IMR-90 (cell line): ENCODE data around the gene PLPP4. TPM values are rescaled to one million over a fixed set of nuclear protein-coding genes. Genes with fewer than 3 reads are reported as not detected.

Source experiments
- ATAC-seq: fragments of 200-7000 bp; cut with Tn5 transposase; 2 replicates; pipeline ENCODE4 v1.9.1; 2020; ENCODE audit warnings: low read depth, mild to moderate bottlenecking, moderate library complexity
- BruUV-seq: library from RNA; stranded (reverse); fragments of 400-500 nt; replicated peaks from 2 replicates; lab custom pipeline; 2021; lab: Mats Ljungman, UMichigan
- CTCF ChIA-PET: fragments of 300-600 bp; formaldehyde crosslinking; extraction: SDS; loops from one replicate; lab custom pipeline; 2021; ENCODE audit warnings: antibody characterized with exemption; lab: Yijun Ruan, JAX
- POLR2A ChIA-PET: fragments of 300-600 bp; sonication (Branson Sonifier 250); formaldehyde crosslinking; loops from one replicate; lab custom pipeline; 2022; ENCODE audit warnings: antibody characterized with exemption; ENCODE audit not compliant: unreplicated experiment; lab: Charles Lee
- DNase-seq: peaks from one replicate; pipeline ENCODE4 v3.0.0; 2013
- H2AFZ ChIP-seq: replicated peaks from 2 replicates; pipeline ENCODE3; 2013; ENCODE audit warnings: low read length, mild to moderate bottlenecking; ENCODE audit not compliant: poor library complexity
- H2AK5ac ChIP-seq: 2 replicates; pipeline ENCODE4 v1.6.1; 2013; ENCODE audit warnings: low read depth, low read length, inconsistent platforms
- H2AK9ac ChIP-seq: replicated peaks from 2 replicates; pipeline ENCODE3; 2013; ENCODE audit warnings: mild to moderate bottlenecking, low read depth, low read length, moderate library complexity; ENCODE audit not compliant: poor library complexity
- H2BK120ac ChIP-seq: 2 replicates; pipeline ENCODE4 v1.6.1; 2013; ENCODE audit warnings: low read depth, low read length, inconsistent platforms
- H2BK15ac ChIP-seq: 3 replicates; pipeline ENCODE4 v1.6.1; 2013; ENCODE audit warnings: low read depth, low read length, inconsistent platforms
- H2BK20ac ChIP-seq: 2 replicates; pipeline ENCODE4 v1.6.1; 2013; ENCODE audit warnings: low read depth, mild to moderate bottlenecking, inconsistent platforms, low read length, moderate library complexity
- H2BK5ac ChIP-seq: 2 replicates; pipeline ENCODE4 v1.6.1; 2013; ENCODE audit warnings: mild to moderate bottlenecking, low read depth, low read length, inconsistent platforms; ENCODE audit not compliant: poor library complexity, severe bottlenecking
- H3K14ac ChIP-seq: replicated peaks from 2 replicates; pipeline ENCODE4 v1.6.1; 2013; ENCODE audit warnings: low read depth, low read length, inconsistent platforms
- H3K18ac ChIP-seq: 2 replicates; pipeline ENCODE4 v1.6.1; 2013; ENCODE audit warnings: low read depth, low read length, control low read depth
- H3K23ac ChIP-seq: 2 replicates; pipeline ENCODE4 v1.6.1; 2013; ENCODE audit warnings: low read depth, low read length, inconsistent platforms
- H3K27ac ChIP-seq: 2 replicates; pipeline ENCODE4 v1.5.1; 2013; ENCODE audit warnings: mild to moderate bottlenecking, control low read depth, low read length; ENCODE audit not compliant: insufficient read depth
- H3K27me3 ChIP-seq: 2 replicates; pipeline ENCODE4 v1.6.1; 2013; ENCODE audit warnings: low read length; ENCODE audit not compliant: control insufficient read depth, insufficient read depth
- H3K36me3 ChIP-seq: 2 replicates; pipeline ENCODE4 v1.6.1; 2013; ENCODE audit warnings: low read length, mixed read lengths; ENCODE audit not compliant: control insufficient read depth, insufficient read depth
- H3K4ac ChIP-seq: 2 replicates; pipeline ENCODE4 v1.6.1; 2013; ENCODE audit warnings: low read depth, low read length, inconsistent platforms
- H3K4me1 ChIP-seq: 2 replicates; pipeline ENCODE4 v1.6.1; 2013; ENCODE audit warnings: low read length, mixed read lengths; ENCODE audit not compliant: control insufficient read depth, insufficient read depth
- H3K4me2 ChIP-seq: 2 replicates; pipeline ENCODE4 v1.6.1; 2013; ENCODE audit warnings: low read depth, mild to moderate bottlenecking, control low read depth, low read length, moderate library complexity
- H3K4me3 ChIP-seq: 2 replicates; pipeline ENCODE4 v1.5.1; 2013; ENCODE audit warnings: low read depth, mild to moderate bottlenecking, control low read depth, low read length, moderate library complexity; ENCODE audit not compliant: insufficient read depth
- H3K56ac ChIP-seq: 2 replicates; pipeline ENCODE4 v1.6.1; 2013; ENCODE audit warnings: low read length, inconsistent platforms; ENCODE audit not compliant: insufficient read depth; ENCODE audit errors: extremely low read depth
- H3K79me1 ChIP-seq, 2 experiments: 2 replicates each; pipeline ENCODE4 v1.6.1; 2013; ENCODE audit warnings: low read length in 2 of 2, inconsistent platforms in 1 of 2, low read depth in 1 of 2
- H3K9ac ChIP-seq: 2 replicates; pipeline ENCODE4 v1.6.1; 2013; ENCODE audit warnings: low read depth, low read length, control low read depth
- H3K9me1 ChIP-seq: 2 replicates; pipeline ENCODE4 v1.6.1; 2013; ENCODE audit warnings: low read length, inconsistent platforms; ENCODE audit not compliant: insufficient read depth
- H3K9me3 ChIP-seq: 2 replicates; pipeline ENCODE4 v1.6.1; 2013; ENCODE audit warnings: low read length; ENCODE audit not compliant: control insufficient read depth, insufficient read depth
- H4K20me1 ChIP-seq: 2 replicates; pipeline ENCODE4 v1.6.1; 2013; ENCODE audit warnings: low read length, inconsistent platforms; ENCODE audit not compliant: insufficient read depth
- H4K5ac ChIP-seq: 2 replicates; pipeline ENCODE4 v1.6.1; 2013; ENCODE audit warnings: mild to moderate bottlenecking, low read depth, low read length, control low read depth
- H4K8ac ChIP-seq, 2 experiments: 2 replicates each; pipeline ENCODE4 v1.6.1; 2013; ENCODE audit warnings: low read depth in 2 of 2, low read length in 2 of 2, control low read depth in 1 of 2, inconsistent platforms in 1 of 2
- H4K91ac ChIP-seq: 2 replicates; pipeline ENCODE4 v1.6.1; 2013; ENCODE audit warnings: low read depth, low read length, inconsistent platforms; ENCODE audit not compliant: insufficient read depth
- BHLHE40 ChIP-seq: fragments of 150-350 bp; IDR thresholded peaks from 2 replicates; pipeline ENCODE4 v1.6.1; 2016; ENCODE audit warnings: mild to moderate bottlenecking, low read depth, low read length
- CEBPB ChIP-seq: IDR thresholded peaks from 2 replicates; pipeline ENCODE4 v1.6.1; 2012; ENCODE audit warnings: low read depth, low read length, improper control_type of control experiment
- CHD1 ChIP-seq: IDR thresholded peaks from 2 replicates; pipeline ENCODE4 v1.6.1; 2012; ENCODE audit warnings: low read depth, low read length, improper control_type of control experiment
- CTCF ChIP-seq: conservative IDR thresholded peaks from 2 replicates; pipeline ENCODE4 v1.5.1; 2012; ENCODE audit warnings: mild to moderate bottlenecking, low read depth, low read length, improper control_type of control experiment
- ELK1 ChIP-seq: fragments of 150-350 bp; IDR thresholded peaks from 2 replicates; pipeline ENCODE4 v1.6.1; 2016; ENCODE audit warnings: low read depth, mild to moderate bottlenecking, low read length, moderate library complexity, borderline replicate concordance
- FOS ChIP-seq: fragments of 150-350 bp; IDR thresholded peaks from 2 replicates; pipeline ENCODE4 v1.6.1; 2016; ENCODE audit warnings: low read depth, low read length
- MAFK ChIP-seq: IDR thresholded peaks from 2 replicates; pipeline ENCODE4 v1.6.1; 2012; ENCODE audit warnings: low read depth, low read length, improper control_type of control experiment
- MAZ ChIP-seq: IDR thresholded peaks from 2 replicates; pipeline ENCODE4 v1.6.1; 2012; ENCODE audit warnings: low read depth, mild to moderate bottlenecking, low read length, improper control_type of control experiment, moderate library complexity, borderline replicate concordance
- MXI1 ChIP-seq: IDR thresholded peaks from 2 replicates; pipeline ENCODE4 v1.6.1; 2012; ENCODE audit warnings: low read depth, mild to moderate bottlenecking, low read length, moderate library complexity, borderline replicate concordance
- NFE2L2 ChIP-seq: fragments of 150-350 bp; IDR thresholded peaks from 2 replicates; pipeline ENCODE4 v1.6.1; 2016; ENCODE audit warnings: low read depth, mild to moderate bottlenecking, low read length
- POLR2A ChIP-seq: IDR thresholded peaks from 2 replicates; pipeline ENCODE4 v1.6.1; 2012; ENCODE audit warnings: mild to moderate bottlenecking, low read depth, low read length
- RAD21 ChIP-seq: IDR thresholded peaks from 2 replicates; pipeline ENCODE4 v1.6.1; 2012; ENCODE audit warnings: low read length, improper control_type of control experiment
- RCOR1 ChIP-seq: IDR thresholded peaks from 2 replicates; pipeline ENCODE4 v1.6.1; 2012; ENCODE audit warnings: mild to moderate bottlenecking, low read length, improper control_type of control experiment; ENCODE audit not compliant: insufficient replicate concordance
- RFX5 ChIP-seq: IDR thresholded peaks from 2 replicates; pipeline ENCODE4 v1.8.0; 2012; ENCODE audit warnings: low read depth, mild to moderate bottlenecking, low read length, moderate library complexity
- SMC3 ChIP-seq: fragments of 150-350 bp; IDR thresholded peaks from 2 replicates; pipeline ENCODE4 v1.6.1; 2016; ENCODE audit warnings: low read depth, mild to moderate bottlenecking, antibody characterized with exemption, low read length, moderate library complexity
- WGBS, 2 experiments: methylation state at CpG; one replicate each; pipeline versions ENCODE4 v1.1.5 to v1.1.7; 2013; ENCODE audit warnings: missing lambda C conversion rate in 2 of 2; ENCODE audit not compliant: insufficient read length in 1 of 2; ENCODE audit errors: extremely low coverage in 2 of 2; 5-methylcytosine and 5-hydroxymethylcytosine counted together
- dilution Hi-C: fragments of 300-500 bp; cut with HindIII; formaldehyde crosslinking; loops from one replicate; pipeline ENCODE4 v1.14.3; 2018; ENCODE audit warnings: low sequenced_read_pairs; ENCODE audit not compliant: unreplicated experiment
- in situ Hi-C: fragments of 300-500 bp; cut with MboI; formaldehyde crosslinking; loops from 3 replicates; pipeline ENCODE4 v1.14.3; 2019; ENCODE audit warnings: low sequenced_read_pairs, inconsistent platforms, mixed read lengths
- intact Hi-C: fragments of 100-400 bp; cut with micrococcal nuclease; formaldehyde crosslinking; loops from 2 replicates; pipeline ENCODE4 v1.10.0; 2022
- polyA plus RNA-seq, 3 experiments: library from polyadenylated mRNA; depleted of rRNA; stranded (reverse); fragments of >200 nt; gene quantifications; 2 replicates each; pipeline ENCODE4 v1.2.3, GENCODE V29; 2012; ENCODE audit warnings: low replicate concordance in 1 of 3
- total RNA-seq: library from RNA; depleted of rRNA; stranded (reverse); fragments of >200 nt; gene quantifications from 2 replicates; pipeline ENCODE4 v1.2.3, GENCODE V29; 2012
- TF ChIP-seq, protein P1 (sequence below): fragments of 150-350 bp; IDR thresholded peaks from 2 replicates; pipeline ENCODE4 v1.6.1; 2017; ENCODE audit warnings: mild to moderate bottlenecking, antibody characterized with exemption, low read length, low read depth

The PLPP4 gene
- total and polyA plus RNA-seq, 2 of the 4 experiments (the other 2 are of a cell fraction) = 0.18 to 0.60 TPM

GRCh38 chr10:120612756-120613155 lies 155.7 kb downstream of the PLPP4 start:
- no peak overlapping the region for H3K9ac ChIP-seq
- H4K91ac ChIP-seq = no peak overlapping the region
- in situ Hi-C loops = no loop called here
- H3K23ac ChIP-seq = no peak overlapping the region
- no peaks in the 10 kb centered on the region for H3K79me1 ChIP-seq
- H2BK120ac ChIP-seq = no peak overlapping the region
- H2BK15ac ChIP-seq = no peak overlapping the region
- no peak overlapping the region for H2AK5ac ChIP-seq
- no peak overlapping the region for H4K8ac ChIP-seq
- no CpG with 5 or more reads among the region's 2 CpGs for WGBS, 2 experiments
- DNase-seq (no peak), ATAC-seq (no peak)
- H4K5ac ChIP-seq = no peak overlapping the region
- H3K9me1 ChIP-seq = no peaks in the 10 kb centered on the region
- H3K4me3 ChIP-seq = no peak overlapping the region
- H4K20me1 ChIP-seq = no peaks in the 10 kb centered on the region
- no peak overlapping the region for H3K4me2 ChIP-seq
- intact Hi-C loops = no loop called here
- H2AK9ac ChIP-seq = no peak overlapping the region
- dilution Hi-C loops = no loop called here
- ChIA-PET CTCF (no interaction called here), POLR2A (no interaction called here)
- no peak overlapping the region for H3K27ac ChIP-seq
- H3K56ac ChIP-seq = no peak overlapping the region
- no peaks in the 10 kb centered on the region for H3K36me3 ChIP-seq
- no peaks in the 10 kb centered on the region for H3K27me3 ChIP-seq
- no TSS peak for BruUV-seq
- no peak overlapping the region for H2AFZ ChIP-seq
- no peak overlapping the region for H3K14ac ChIP-seq
- H2BK5ac ChIP-seq = no peak overlapping the region
- peaks cover 13% of the 10 kb centered on the region for H3K9me3 ChIP-seq
- TF ChIP-seq MAFK = no peak
- no peak for TF ChIP-seq NFE2L2
- no peak for TF ChIP-seq POLR2A
- TF ChIP-seq BHLHE40 = no peak
- TF ChIP-seq CHD1 = no peak
- TF ChIP-seq CEBPB = no peak
- no peak for TF ChIP-seq MAZ
- TF ChIP-seq RAD21 = no peak
- TF ChIP-seq, protein P1, sequence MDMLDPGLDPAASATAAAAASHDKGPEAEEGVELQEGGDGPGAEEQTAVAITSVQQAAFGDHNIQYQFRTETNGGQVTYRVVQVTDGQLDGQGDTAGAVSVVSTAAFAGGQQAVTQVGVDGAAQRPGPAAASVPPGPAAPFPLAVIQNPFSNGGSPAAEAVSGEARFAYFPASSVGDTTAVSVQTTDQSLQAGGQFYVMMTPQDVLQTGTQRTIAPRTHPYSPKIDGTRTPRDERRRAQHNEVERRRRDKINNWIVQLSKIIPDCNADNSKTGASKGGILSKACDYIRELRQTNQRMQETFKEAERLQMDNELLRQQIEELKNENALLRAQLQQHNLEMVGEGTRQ = no peak
- TF ChIP-seq CTCF = no peak
- TF ChIP-seq ELK1 = no peak
- no peak for TF ChIP-seq RCOR1
- TF ChIP-seq FOS = no peak
- TF ChIP-seq MXI1 = no peak
- TF ChIP-seq SMC3 = no peak
- TF ChIP-seq RFX5 = no peak
- H3K4me1 ChIP-seq = no peaks in the 10 kb centered on the region
- H3K18ac ChIP-seq = no peak overlapping the region
- no peak overlapping the region for H3K4ac ChIP-seq
- H2BK20ac ChIP-seq = no peak overlapping the region
